Measurements from ENCODE around the gene TNP1.

DNA sequence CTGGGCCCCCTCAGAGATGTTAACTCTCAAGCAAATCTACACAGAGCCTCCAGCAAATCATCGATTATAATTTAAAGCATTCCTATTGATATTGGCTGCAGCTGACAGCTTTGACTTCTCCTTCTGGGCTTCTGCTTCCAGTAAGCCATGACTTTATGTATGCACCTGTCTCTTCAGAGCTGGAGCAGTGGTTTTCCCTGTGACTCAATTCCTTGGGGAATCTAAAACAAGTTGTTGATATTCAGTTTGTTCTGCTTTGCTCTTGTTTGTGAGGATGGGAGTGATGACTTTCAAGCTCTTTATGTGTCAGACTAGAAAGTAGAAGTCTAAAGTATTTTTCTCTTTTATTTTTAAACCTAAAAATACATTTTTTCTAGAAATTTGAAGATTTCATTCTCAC lies 45.1 kb upstream of the TNP1 start:
- TF ChIP-seq CTCF (conservative IDR thresholded peaks at IDR 0.05 in 1 of 2, IDR thresholded peaks at IDR 0.05 in 1 of 2; ENCODE audit: low read depth in 1 of 2, low read length in 2 of 2): no peak
- no peak for TF ChIP-seq EZH2 (IDR thresholded peaks at IDR 0.05; ENCODE audit: low read length, missing control alignments)

All from fibroblast of lung (primary cell).